Jurkat, Clone E6-1 (cell line): ENCODE data around the gene ATP7A.
"Not testable (repeated sequence)": the region's sequence is repeated elsewhere in the genome, so short reads cannot be mapped to it uniquely, and the experiment has no call there.

Source experiments
- DNase-seq: peaks from one replicate; pipeline ENCODE4 v3.0.0-alpha.2; 2011; ENCODE audit warnings: low read depth, low spot score
- H3K4me3 ChIP-seq: 2 replicates; pipeline ENCODE4 v1.5.1; 2011; ENCODE audit warnings: mild to moderate bottlenecking, low read length, control low read depth, moderate library complexity

The ATP7A gene

DNA sequence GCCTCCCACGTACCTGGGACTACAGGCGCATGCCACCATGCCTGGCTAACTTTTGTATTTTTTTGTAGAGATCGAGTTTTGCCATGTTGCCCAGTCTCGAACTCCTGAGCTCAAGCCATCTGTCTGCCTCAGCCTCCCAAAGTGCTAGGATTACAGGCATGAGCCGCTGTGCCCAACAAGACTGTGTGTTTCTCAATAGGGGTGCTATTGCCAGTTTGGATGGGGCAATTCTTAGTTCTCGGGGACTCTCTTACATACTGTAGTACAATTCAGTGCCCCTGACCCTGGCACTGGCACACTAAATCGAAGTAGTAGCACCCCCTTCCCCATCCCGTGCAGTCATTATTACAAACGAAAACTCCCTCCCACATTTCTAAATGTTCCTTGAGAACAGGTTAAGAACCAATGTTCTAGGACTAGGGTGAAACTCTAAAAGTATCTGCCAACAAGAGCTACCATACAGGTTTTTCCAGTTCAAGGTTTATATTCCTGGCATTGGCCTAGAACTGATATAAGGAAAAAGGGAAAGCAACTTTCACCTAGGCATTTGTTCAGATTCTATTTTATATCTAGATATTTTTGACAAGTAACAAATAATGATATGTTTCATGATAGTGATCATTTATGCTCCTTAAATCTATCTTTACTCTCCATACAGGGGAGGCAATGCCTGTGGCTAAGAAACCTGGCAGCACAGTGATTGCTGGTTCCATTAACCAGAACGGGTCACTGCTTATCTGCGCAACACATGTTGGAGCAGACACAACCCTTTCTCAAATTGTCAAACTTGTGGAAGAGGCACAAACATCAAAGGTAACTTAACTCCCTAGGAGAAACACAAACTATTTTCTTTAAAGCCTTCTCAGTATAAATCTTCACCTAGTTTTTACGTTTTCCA, 109.3 kb downstream of the ATP7A start:
- H3K4me3 ChIP-seq: no peak overlapping the region
- DNase-seq: no peak

DNA sequence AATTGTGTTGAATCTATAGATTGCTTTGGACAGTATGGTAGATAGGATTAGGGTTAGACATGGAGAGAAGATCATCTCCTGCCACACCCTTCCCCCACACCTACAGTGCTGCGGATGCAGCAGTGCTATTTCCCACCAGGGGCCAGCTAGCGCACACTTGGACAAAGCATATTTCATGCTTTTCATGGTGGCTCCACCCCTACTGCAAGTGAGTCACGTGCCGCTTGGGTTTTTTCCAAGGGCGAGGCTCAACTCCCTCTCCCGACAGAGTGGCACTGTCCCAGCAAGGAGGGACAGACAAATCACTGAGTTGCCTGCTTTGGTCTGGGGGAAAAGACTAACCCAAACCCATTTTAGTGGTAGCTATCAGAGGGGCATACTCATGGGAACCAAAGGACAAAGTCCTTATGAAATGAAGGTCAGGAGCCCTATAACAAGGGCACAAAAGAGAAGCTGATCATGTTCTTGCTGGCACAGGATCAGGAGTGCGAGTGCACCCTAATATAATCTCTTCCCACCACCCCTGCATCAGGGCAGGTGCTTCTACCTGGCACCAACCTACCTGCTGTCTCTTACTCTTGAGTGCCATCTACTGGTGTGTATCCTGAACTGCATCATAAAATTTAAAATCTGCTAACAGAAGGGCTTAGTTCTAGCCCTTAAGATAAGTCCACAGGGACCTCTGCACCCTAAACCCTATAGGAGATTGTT, 114.0 kb downstream of the ATP7A start:
- peak; percentile 12 for DNase-seq

DNA sequence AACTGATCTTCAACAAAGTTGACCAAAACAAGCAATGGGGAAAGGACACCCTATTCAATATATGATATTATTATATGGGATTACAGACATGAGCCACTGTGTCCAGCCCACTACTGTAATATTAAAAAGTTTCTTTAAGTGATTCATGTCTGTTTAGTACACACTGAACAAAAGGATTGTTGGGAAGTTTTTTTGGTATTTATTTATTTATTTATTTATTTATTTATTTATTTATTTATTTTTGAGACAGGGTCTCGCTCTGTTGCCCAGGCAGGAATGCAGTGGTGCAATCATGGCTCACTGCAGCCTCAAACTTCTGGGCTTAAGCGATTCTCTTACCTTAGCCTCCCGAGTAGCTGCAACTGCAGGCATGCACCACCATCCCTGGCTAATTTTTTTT, 117.3 kb downstream of the ATP7A start:
- H3K4me3 ChIP-seq: no peak overlapping the region
- DNase-seq: no peak

More for the DNA sequence above, 114.0 kb downstream of the ATP7A start:
- H3K4me3 ChIP-seq: no peak overlapping the region

DNA sequence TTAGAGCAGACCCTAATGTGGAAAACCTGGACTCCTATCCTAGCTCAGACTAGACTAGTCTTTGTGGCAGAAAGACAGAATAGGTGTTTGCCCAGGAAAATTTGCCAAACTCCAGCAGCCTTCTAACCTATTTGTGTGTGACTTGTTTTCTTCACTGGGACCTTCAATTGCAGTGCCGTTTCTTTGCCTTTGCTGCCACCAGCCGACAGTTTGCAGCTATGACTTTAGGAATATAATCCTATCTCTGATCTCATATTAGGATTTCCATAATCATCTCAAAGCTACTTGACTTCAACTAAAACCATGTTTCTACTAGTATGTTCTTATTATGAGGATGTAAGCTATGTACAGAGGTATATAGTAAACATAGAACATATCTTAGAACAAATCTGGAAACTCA, 119.2 kb downstream of the ATP7A start:
- no peak for DNase-seq
- H3K4me3 ChIP-seq: no peak overlapping the region

DNA sequence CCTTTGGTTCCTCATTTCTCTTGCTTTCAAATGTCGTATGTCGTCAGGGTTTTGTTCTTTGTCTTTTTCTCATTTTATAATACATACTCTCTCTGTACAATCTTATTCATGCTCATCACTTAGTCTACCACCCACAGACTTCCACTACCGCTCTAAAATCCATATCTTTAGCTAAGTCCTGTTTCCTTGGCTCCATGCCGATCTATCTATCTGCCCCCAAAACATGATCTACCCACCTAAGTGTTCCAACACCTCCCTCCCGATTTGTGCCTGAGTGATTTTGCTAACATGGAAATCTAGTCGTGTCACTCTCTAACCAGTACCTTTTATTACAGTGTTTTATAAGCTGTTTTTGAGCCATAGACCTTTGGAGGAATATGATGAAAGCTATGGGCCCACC, 124.6 kb downstream of the ATP7A start:
- no peak overlapping the region for H3K4me3 ChIP-seq
- DNase-seq: no peak

DNA sequence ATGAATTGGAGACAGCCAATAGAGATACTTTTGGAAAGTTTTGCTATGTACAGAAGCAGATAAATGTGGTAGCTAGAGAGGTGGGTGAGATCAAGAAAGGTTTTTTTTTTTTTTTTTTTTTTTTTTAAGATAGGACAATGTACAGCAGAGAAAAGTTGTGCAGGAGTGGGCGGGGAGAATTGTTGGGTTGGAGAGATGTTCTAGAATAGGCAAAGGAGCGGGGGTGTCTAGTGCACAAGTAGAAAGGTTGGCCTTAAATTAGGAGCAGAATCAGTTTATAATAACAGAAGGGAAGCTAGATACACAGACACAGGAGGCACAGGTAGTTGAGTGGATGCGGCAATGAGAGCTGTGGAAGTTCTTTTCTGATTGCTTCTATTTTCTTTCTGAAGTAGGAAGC, 127.4 kb downstream of the ATP7A start:
- no peak overlapping the region for H3K4me3 ChIP-seq
- no peak for DNase-seq

DNA sequence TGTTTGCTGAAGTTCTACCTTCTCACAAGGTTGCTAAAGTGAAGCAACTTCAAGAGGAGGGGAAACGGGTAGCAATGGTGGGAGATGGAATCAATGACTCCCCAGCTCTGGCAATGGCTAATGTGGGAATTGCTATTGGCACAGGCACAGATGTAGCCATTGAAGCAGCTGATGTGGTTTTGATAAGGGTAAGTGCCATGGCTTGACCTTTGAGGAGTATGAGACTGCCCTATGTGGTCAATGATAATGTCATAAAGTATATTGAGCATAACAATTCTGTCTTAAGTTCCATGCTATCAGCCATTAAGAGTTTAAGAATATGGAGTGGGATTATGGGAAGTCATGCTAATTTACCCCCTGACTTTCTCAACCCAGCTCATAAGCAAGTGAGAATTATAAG, 132.1 kb downstream of the ATP7A start:
- H3K4me3 ChIP-seq: no peak overlapping the region
- DNase-seq: no peak

DNA sequence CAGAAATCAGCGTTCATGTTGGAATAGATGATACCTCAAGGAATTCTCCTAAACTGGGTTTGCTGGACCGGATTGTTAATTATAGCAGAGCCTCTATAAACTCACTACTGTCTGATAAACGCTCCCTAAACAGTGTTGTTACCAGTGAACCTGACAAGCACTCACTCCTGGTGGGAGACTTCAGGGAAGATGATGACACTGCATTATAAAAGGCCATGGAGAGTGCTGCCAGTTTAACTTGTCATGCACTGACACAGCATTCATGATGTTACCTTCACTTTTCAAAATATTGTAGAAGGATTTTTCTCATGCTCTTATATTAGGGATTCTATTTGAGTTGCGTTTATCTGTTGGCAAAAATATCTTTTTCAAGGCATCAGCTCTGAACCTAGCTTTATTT, 135.9 kb downstream of the ATP7A start:
- H3K4me3 ChIP-seq: no peak overlapping the region
- DNase-seq: no peak

DNA sequence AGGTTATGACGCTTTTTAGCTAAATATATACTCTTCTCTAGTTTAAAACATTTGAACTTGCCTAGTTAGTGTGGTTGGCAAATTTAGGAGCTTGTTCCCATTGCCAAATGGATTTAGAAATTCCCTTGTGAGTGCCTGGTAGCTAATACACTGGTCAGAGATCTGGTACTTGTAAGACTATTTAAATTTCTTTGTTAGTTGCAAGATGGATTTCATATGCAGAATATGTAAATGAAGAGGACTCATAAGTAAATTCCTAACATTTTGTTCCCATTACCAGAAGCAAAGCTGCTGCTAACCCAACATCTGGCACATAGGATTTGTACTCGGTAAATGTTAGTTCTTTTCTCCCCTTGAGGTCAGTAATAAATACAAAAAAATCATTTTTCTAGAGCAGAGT, 137.6 kb downstream of the ATP7A start:
- no peak for DNase-seq
- H3K4me3 ChIP-seq: no peak overlapping the region

DNA sequence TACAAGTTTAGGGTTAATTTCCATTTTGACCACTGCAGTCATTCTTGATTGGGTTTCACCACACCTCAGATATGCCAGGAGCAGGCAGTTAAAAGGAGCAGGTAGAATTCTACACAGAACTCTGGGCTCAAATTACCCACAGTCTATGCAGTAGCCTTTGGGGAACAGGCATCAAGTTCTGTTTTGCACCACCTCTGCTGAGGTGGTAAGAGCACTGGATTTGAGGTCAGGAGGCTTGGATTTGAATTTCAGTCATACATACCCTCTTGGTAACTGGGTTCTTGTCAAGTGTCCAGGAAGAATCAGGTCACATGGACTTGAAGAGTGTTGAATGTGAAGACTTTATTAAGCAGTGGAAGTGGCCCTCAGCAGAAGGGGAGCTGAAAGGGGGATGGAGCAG, 153.2 kb downstream of the ATP7A start:
- no peak overlapping the region for H3K4me3 ChIP-seq
- no peak for DNase-seq

DNA sequence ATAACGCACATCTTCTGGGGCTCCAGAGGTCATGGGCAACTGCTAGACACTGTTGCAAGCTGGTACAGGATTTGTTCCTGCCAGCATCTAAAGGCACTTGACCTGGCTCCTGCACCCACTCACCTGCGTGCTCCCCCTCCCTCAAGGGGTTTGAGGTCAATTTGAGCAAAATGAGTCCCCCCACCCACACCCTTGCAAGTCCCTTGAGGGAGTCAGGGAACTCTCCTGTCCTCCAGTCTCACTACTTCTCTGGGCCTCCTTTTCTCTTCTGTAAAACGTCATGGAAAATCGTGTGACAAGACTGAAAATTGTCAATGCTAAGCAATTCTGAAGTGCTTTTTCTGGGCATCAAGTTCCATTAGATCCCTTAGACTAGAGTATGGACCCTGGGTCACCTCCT, 153.7 kb downstream of the ATP7A start:
- no peak for DNase-seq
- H3K4me3 ChIP-seq: no peak overlapping the region

DNA sequence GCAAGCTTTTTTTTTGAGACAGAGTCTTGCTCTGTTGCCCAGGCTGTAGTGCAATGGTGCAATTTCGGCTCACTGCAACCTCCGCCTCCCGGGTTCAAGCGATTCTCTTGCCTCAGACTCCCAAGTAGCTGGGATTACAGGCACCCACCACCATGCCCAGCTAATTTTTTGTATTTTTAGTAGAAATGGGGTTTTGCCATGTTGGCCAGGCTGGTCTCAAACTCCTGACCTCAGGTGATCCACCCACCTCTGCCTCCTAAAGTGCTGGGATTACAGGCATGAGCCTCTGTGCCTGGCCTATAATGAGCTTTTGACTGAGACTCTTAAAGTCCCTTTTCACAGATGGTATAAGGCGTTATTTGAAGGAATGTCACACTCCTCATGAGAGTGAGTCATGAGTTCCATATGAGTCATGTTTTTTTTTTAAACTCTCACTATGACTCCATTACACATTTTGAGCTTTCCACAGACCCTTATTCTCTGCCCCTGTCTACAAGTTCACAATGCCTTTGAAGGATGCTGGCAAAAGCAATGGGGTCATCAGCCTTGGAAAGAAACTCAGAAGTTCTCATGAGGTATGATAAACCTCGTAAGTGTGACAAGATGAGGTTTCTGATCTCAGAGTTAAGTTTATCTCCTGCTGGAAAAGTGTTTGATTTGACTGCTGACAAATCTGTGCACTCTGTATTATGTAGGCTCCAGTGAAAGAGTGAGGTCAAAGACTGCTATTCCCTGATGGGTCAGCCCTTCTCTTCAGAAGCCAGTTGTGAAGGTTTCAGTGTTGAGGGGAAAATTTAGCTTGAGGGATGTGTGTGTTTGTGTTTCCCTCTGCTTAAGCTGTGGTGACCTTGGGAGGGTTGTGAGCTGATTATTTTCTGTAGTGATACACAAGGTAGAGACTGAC, 154.5 kb downstream of the ATP7A start:
- not testable (repeated sequence) for H3K4me3 ChIP-seq, DNase-seq

DNA sequence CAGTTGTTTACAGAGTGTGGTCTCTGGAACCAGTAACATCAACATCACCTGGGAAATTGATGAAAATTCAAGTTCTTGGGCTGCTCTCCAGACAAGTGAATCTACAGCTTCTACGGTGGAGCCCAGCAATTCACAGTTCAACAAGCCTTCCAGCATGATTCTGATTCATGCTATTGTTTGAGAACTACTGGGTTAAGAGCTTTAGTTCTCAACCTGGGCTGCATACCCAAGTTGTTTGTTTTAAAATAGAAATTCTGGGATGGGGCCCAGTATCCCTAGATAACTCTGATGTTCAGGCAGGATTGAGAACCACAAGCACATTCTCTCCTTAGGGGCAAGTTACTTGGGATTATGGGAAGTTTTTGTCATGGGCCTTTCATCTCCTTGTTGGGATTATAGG, 155.6 kb downstream of the ATP7A start:
- DNase-seq: no peak
- no peak overlapping the region for H3K4me3 ChIP-seq

DNA sequence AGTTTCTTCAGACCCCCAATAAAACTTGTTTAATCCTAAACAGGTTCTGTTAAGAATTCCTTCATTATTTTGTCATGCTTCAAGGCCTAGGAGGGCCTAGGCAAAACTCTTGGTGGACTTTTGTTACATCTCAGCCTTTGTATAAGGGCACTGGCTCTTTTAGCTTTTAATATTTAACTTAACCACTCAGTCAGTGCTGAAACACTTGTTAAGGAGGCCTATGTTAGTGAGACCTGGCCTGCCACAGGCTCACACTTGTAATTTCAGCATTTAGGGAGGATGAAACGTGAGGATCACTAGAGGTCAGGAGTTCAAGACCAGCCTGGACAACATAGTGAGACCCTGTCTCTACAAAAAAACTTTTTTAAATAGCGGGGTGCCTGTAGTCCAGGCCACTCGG, 160.8 kb downstream of the ATP7A start:
- DNase-seq: no peak
- H3K4me3 ChIP-seq: no peak overlapping the region

DNA sequence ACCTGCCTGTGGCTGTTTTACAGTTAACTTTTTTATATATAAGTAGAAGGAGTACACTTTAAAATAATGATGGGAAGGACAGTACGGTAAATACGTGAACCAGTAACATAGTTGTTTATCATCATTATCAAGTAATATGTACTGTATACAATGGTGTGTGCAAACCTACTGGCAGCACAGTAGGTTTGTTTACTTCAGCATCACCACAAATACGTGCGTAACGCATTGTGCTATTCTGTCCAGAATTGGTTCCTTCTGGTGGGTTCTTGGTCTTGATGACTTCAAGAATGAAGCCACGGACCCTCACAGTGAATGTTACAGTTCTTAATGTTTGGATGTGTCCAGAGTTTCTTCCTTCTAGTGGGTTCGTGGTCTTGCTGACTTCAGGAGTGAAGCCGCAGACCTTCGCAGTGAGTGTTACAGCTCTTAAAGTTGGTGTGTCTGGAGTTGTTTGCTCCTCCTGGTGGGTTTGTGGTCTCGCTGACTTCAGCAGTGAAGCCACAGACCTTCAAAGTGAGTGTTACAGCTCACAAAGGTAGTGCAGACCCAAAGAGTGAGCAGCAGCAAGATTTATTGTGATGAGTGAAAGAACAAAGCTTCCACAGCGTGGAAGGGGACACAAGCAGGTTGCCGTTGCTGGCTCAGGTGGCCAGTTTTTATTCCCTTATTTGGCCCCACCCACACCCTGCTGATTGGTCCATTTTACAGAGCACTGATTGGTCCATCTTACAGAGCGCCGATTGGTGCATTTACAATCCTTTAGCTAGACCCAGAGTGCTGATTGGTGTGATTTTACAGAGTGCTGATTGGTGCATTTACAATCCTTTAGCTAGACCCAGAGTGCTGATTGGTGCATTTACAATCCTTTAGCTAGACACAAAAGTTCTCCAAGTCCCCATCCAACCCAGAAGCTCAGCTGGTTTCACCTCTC, 162.9 kb downstream of the ATP7A start:
- DNase-seq: peak; percentile 63
- not testable (repeated sequence) for H3K4me3 ChIP-seq

DNA sequence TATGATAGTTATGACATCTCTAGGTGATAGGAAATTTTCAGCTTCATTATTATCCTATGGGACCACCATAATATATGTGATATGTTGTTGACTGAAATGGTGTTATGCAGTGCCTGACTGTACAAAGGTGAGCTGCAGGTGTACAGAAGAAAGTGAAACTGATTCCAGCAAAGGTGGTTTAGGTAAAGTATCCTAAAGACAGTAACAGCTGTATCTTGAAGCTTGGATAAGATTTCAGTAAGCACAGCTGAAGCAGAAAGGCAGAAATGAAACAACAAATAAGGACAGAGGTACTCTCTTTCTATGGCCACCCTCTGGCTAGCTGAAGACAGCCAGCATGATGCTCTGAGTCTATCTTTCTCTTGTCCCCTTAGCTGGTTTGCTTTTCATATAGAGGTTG, 163.6 kb downstream of the ATP7A start:
- H3K4me3 ChIP-seq: no peak overlapping the region
- no peak for DNase-seq

DNA sequence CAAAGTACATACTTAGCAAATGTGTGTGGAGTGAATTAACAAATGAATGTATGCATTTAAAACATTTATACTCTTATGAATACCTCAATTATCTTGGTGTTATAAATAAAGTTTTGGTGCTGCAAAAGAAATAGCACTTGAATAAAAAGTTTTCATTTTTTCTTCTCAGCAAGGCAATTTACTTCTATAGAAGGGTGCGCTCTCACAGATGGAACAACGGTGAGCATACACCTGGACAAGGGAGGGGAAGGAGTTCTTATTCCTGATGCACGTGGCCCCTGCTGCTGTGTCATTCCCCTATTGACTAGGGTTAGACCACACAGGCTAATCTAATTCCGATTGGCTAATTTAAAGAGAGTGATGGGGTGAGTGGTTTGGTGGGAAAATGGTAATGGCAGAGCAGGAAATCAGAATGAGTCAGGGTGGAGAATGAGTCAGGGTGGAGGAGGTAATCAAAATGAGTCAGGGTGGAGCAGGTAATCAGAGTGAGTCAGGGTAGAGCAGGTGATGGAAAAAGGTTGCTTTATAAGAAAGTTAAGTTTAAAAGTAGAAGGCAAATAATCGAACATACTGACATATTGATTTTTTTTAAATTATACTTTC, 165.4 kb downstream of the ATP7A start:
- no peak overlapping the region for H3K4me3 ChIP-seq
- DNase-seq: no peak

DNA sequence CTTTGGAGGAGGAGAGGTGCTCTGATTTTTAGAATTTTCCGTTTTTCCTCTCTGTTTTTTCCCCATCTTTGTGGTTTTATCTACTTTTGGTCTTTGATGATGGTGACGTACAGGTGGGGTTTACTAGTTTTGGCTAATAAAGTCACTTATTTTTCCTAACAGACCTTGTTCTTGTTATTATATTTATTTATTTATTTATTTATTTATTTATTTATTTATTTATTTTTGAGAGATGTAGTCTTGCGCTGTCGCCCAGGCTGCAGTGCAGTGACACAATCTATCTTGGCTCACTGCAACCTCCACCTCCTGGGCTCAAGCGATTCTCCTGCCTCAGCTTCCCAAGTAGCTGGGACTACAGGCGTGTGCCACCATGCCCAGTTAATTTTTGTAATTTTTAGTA, 170.9 kb downstream of the ATP7A start:
- not testable (repeated sequence) for H3K4me3 ChIP-seq, DNase-seq
